Measurements from ENCODE around the gene NKAIN2. TPM values are rescaled to one million over a fixed set of nuclear protein-coding genes. Genes with fewer than 3 reads are reported as not detected.

Gene NKAIN2
- total RNA-seq, 1 experiment from 2014 or later: not detected

DNA sequence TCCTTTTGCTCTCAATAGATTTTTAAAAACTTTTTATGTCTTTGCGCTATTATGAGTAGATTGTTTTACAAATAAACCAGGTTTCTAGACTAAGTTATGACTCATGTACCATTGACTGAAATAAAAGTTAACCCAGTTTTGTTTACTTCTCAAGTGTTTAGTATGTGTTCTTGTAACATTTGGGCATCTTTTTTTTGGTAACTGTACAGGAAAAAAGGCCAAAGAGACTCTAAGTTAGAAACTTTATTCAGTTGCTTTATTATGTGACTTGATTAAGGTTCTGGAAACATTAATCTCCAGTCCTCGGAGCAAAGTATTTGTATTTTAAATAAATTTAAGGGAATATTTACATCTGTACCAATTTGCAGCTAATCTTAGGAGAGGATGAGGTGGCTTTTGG is 2.9 kb downstream of the NKAIN2 start:
- DNase-seq (ENCODE audit: low read depth): no peak

GRCh38 chr6:123808556-123808955 is 4.9 kb downstream of the NKAIN2 start:
- peak; percentile 37 for DNase-seq (ENCODE audit: low read depth)

- DNase-seq (ENCODE audit: low read depth): no peak
These were observed 6.5 kb downstream of the NKAIN2 start for GRCh38 chr6:123810214-123810613.

DNA sequence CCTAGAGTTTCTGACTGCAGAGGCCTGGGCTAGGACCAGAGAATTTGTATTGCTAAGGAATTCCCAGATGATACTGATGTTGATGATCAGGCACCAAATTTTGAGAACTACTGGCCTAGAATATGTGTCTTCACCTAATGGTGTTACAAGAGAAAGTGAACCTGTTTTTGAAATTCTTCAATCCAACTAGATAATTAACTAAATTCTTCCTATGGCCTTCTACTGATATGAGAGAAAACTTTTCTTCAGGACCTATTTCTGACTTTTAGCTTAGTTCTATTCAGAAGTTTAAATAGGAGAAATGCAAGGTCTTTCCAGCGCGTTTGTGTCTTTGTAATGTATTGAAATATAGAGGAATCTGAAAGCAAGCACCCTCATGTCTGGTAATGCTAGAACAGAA is 7.3 kb downstream of the NKAIN2 start:
- no peak for DNase-seq (ENCODE audit: low read depth)

DNA sequence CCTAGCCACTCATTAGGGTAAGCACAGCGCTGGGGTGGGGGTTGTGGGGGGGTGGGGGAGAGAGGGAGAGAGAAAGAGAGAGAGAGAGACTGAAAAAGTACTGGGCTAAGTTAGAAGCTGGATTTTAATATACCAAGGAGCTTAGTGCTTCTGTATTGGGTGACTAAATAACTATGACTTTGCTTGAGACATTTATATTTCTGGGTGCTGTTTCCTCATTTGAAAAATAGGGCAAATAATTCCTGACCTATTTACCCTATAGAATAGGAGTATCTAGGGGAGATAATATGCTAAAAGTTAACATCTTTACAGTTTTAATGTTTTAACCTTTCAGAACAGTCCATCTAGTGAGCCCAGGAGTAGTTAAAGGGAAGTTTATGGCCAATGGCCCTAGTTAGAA is 7.7 kb downstream of the NKAIN2 start:
- DNase-seq (ENCODE audit: low read depth): no peak

- DNase-seq (ENCODE audit: low read depth): no peak
These were observed 9.0 kb downstream of the NKAIN2 start for GRCh38 chr6:123812621-123813020.

- DNase-seq (ENCODE audit: low read depth): no peak
These were observed 17.4 kb downstream of the NKAIN2 start for GRCh38 chr6:123821112-123821511.

- DNase-seq (ENCODE audit: low read depth): peak; percentile 74
These were observed 25.8 kb downstream of the NKAIN2 start for GRCh38 chr6:123829302-123829953.

GRCh38 chr6:123830120-123830519 is 26.5 kb downstream of the NKAIN2 start:
- DNase-seq (ENCODE audit: low read depth): no peak

GRCh38 chr6:123838505-123839234 is 35.0 kb downstream of the NKAIN2 start:
- no peak for DNase-seq (ENCODE audit: low read depth)

DNA sequence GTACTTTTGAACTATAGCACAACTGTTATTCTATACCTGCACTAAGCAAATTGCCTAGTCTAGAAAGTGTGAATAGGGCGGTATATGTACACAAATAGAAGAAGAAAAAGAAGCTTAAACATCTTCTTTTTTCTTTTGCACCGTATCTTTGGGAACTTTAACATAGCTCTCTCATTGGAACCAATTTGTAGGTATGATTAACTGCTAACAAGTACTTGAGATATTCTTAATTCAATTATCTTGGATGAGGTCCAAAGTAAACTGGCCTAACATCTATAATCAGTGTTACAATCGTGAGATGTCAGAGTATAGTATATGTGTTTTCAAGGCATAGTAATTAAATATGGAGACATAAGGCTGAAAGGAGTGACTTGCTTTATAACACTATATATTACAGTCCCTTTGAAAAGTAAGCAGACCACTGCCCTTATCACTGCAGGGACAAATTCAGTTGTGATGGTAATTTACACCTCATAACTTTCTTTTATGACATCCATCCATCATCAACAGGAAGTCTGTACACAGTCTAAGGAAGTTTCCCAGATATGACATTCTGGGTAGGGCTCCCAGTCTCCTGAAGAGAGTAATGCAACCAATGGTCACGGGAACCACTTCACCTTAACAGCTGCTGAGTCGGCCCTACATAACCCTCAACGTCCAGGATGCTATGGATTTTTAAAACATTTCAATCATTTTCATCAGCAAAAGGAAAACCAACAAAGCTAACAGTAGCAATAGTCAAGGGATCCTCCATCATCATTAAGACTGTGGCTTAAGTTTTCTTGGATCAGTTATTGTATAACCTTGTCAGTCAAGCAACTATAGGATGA is 37.6 kb downstream of the NKAIN2 start:
- no peak for DNase-seq (ENCODE audit: low read depth)

DNA sequence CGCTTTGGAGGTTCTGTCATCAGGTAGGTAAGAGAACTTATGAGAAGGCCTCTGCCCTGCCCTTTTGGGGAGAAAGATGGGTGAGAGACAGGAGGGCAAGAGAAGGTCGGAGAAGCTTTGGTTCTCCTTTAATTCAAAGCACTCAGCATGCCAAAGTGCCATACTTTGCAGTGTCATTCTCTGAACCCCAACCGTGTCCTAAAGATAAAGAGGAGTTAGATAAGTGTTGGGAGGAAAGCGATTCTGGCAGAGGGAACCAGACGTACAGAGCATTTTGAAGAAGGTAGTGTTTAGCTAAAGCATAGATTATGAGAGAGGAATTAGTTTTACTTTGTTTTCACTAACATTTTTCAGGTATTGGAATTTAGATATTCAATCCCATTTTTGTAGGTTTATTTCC is 40.3 kb downstream of the NKAIN2 start:
- DNase-seq (ENCODE audit: low read depth): no peak

GRCh38 chr6:123848347-123848746 is 44.7 kb downstream of the NKAIN2 start:
- no peak for DNase-seq (ENCODE audit: low read depth)

DNA sequence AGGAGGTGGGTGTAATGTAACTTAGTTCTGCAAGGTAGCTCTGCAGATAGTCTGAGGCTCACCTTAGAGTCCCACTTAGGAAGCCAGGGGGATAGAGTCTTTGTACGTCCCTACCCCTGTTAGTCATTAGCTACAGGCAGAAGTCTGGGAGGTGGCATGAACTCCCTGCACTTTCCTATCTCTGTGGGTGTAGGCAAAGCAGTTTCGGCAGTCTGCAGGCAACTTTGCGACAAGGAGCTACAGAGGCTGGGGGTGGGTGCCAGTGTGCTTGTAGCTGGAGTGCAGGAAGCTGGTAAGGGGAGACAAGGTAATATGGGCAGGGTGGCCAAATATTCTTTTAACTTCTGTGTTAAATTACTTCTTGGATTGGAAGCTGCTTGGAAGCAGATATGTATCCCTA is 45.7 kb downstream of the NKAIN2 start:
- no peak for DNase-seq (ENCODE audit: low read depth)

DNA sequence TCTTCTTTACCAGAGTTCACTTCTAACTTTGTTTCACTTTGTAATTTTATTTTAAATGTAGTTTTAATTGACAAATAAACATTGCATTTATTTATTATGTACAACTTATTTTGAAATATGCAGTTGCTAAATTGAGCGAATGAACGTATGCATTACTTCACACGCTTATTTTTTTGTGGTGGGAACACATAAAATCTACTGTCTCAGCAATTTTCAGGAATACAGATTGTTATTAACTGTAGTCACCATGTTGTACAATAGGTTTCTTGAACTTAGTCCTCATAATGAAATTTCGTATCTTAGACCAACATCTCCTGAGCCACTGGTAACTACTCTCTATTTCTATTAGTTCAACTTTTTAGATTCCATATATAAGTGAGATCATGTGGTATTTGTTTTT is 46.9 kb downstream of the NKAIN2 start:
- DNase-seq (ENCODE audit: low read depth): no peak

GRCh38 chr6:123854201-123854600 is 50.5 kb downstream of the NKAIN2 start:
- no peak for DNase-seq (ENCODE audit: low read depth)

DNA sequence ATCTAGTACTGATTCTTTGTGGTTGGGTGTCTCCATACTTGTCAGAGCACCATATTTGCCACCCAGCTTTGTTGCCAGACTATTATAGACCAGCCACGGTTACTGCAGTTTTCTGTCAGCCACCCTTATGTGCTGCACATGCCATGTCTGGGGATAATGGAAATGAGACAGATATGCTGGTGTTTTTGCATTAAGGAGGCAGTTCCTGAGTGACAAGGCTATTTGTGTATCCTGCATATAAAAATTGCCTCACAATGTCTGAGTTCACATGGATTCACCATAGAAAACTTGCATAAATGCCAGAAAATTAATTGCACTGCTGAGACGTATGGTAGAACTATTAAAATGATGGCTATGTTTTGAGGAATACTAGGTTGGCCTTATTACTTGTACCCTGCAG is 51.8 kb downstream of the NKAIN2 start:
- DNase-seq (ENCODE audit: low read depth): no peak

GRCh38 chr6:123859291-123859690 is 55.6 kb downstream of the NKAIN2 start:
- no peak for DNase-seq (ENCODE audit: low read depth)

- no peak for DNase-seq (ENCODE audit: low read depth)
These were observed 65.7 kb downstream of the NKAIN2 start for GRCh38 chr6:123869334-123869733.

GRCh38 chr6:123873974-123874373 is 70.3 kb downstream of the NKAIN2 start:
- no peak for DNase-seq (ENCODE audit: low read depth)

DNA sequence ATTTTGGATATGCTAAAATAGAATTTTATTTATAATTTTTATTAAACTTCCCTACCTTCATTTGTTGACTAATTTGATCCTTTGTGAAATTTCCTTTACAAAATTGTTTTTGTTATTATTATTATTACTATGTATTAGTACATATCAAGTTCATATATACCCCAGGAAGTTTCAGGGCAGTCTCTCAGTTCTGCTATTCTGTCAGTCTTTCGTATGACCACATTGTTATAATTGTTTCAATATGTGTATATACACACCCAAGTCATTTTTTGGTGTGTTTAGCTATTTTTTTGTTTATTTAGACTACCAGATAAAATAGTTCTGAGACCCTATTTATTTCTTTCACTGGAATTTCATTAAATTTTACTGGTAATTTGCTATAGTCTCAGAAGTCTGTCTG is 72.1 kb downstream of the NKAIN2 start:
- DNase-seq (ENCODE audit: low read depth): no peak

- DNase-seq (ENCODE audit: low read depth): no peak
These were observed 76.1 kb downstream of the NKAIN2 start for GRCh38 chr6:123879749-123880148.

Measured in HT1080 (cell line).